Activated naive CD8-positive, alpha-beta T cell treated with anti-CD3 and anti-CD28 coated beads, Interleukin-2, amount 50 U/mL, for 16 hours (primary cell): ENCODE data around the gene NRARP.

ENCODE experiments used
- DNase-seq: peaks from one replicate; pipeline ENCODE4 v3.0.0-alpha.2; 2020; ENCODE audit warnings: low read depth, low spot score

NRARP gene

DNA sequence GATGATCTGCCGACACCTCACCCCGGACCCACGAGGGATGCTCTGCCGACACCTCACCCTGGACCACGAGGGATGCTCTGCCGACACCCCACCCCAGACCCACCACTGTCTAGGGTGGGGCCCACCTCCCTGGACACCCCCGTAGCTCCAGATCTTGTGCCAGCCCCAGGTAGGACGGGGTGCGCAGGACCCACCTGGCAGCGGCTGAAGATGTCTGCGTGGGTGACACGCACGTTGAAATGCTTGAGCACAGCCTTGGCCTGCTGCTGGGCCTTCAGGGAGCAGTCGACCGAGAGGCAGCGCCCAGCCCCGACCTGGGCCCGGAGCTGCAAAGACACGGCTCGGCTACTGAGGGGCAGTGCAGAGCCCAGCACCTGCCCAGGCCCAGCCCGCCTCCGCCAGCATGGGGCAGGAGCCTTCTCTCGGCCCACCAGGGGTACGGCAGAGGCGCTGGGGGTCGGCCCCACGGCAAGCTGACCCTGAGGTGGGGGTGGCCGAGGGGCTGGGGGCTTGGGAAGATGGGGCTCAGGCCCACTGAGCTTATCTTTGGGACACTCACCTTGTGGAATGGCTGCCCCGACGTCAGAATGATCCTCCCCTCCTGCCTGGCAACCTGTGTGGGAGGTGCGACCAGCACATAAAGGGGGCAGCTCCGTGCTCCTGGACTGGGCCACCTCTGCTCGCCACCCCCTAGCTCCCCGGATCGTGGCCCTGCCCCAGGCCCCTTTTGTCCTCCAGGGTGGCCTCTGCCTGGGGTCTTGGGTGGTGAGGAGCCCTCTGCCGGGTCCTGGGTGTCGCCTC is 21.7 kb upstream of the NRARP start:
- DNase-seq: no peak

- no peak for DNase-seq
Measured at GRCh38 chr9:137321726-137322361, 19.8 kb upstream of the NRARP start.

- no peak for DNase-seq
Measured at GRCh38 chr9:137320555-137321384, 18.7 kb upstream of the NRARP start.

DNA sequence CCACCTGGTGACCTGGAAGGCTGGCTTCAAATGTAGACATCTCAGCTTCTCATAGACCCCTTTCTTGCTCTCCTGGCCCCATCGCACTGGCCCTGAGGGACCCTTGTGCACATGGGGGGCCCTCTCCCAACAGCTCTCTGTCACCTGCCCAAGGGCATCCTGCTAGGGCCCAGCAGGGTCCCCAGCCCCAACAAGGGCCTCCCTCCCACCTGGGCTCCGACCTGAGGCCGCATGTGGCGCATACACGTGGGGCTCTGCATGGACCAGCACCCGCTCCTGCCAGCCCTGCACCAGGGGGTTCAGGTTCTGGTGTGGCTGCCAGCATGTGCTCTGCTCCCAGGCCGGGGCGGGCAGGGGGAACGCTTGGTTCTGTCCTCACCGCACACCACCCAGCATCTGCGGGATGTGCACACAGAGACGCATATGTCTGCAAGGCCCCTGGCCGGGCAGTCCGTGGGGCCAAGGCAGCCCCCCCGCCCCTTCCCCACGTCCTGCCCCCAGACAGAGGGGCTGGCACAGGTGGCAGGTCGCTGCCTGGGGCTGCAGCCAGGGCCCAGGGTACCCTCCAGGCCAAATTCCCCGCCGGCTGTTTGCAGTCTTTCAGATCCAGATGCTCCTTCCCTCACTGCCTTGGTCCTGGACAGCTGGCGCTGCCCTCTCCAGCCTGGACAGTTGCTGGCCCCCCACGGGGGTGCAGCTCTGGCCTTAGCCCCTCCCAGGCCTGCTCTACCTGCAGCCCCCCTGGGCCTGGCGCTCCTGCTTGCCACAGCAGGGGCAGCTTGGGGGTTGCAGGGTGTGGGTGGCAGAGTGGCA is 17.9 kb upstream of the NRARP start:
- no peak for DNase-seq

GRCh38 chr9:137319011-137319738 is 17.1 kb upstream of the NRARP start:
- no peak for DNase-seq

- no peak for DNase-seq
Measured at GRCh38 chr9:137318602-137319001, 16.5 kb upstream of the NRARP start.

- DNase-seq: no peak
Measured at GRCh38 chr9:137317718-137318511, 15.8 kb upstream of the NRARP start.

GRCh38 chr9:137317021-137317717 is 15.1 kb upstream of the NRARP start:
- DNase-seq: no peak

DNA sequence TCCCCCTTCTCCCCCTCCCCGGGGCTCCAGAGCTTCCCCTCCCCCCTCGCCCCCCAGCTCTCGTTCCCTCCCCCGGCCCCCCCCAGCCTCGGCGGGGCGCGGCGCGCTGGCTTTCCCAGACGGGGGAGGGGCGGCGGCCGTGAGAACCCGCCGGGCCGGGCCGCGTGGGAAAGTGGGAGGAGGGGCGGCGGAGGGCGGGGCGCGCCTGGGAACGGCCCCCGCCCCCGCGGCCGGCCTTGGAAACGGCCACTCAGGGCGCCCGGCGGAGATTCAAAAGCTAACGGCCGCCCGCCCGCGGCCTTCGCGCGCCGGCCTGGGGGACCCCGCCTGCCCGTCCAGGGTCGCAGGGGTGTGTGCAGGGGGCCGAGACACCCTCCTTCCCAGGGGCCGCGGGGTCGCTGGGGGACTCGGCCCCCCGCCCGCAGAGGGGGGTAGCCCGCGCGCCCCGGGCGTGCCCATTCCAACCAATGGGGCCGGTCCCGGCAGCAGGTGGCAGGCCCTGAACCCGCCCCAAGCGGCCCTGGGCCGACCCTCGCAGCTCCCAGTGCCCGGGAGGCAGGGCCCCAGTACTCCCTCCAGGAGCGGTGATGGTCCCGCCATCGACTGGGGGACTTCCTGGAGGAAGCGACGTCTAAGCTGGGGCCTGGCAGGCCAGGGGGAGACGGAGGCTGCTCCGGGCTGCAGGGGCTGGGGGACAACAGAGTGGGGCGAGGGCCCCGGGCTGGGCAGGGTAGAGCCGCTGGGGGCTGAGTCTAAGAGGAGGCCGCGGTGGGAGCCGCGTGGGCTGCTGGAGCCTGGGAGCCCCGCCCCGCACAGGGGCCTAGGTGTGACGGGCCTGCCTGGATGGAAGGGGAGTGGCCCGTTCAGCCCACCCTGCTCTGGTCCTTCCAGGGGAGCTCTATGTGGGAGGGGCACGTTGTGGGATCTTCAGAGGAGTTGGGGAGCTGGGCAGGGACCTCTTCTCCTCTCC is 14.2 kb upstream of the NRARP start:
- DNase-seq: no peak

GRCh38 chr9:137315581-137316011 is 13.5 kb upstream of the NRARP start:
- no peak for DNase-seq

DNA sequence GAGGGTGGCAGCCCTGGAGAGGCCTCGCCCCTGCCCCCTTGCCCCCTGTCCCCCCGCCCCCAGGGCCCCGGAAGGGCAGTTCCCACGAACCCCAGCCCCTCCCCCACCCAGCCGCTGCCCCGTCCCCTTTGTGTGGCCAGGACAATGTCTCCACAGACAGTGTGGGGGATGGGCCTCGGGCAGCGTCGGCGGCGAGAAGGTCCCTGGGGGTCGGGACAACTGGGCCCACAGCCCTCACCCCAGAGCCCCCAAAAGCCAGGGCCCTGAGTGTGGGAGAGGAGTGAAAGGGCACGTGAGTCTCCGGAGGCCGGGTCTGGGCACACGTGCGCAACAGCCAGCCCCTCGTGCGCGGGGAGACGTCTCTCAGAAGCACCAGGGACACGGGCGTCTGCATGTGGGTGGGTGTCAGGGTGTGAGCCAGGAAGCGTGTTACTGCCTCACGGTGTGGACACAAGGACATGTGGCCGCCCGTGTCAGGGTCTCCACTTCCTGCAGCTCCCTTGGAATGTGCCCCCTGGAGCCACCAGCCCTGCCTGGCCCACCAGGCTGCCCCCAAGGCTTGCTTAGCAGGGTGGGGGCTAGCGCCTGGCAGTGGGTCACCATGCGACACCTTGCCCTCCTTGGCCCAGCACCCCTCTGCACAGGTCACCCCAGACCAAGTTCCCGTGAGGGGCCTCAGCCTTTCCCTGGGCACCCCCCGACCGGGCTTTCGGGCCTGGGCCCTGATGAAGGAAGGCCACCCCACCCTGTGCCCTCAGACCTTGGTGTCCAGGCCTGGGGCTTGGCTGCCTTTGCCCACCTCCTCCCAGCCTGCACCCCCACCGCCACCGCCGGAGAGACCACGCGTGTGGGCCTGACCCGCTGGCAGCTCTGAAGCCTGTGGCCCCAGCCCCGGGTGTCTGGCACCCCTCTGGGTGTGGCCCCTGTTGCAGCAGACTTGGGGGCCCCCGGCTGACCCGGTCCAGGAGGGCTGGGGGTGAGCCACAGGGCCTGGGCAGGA is 12.8 kb upstream of the NRARP start:
- no peak for DNase-seq

- no peak for DNase-seq
Measured at GRCh38 chr9:137313956-137314560, 12.0 kb upstream of the NRARP start.

DNA sequence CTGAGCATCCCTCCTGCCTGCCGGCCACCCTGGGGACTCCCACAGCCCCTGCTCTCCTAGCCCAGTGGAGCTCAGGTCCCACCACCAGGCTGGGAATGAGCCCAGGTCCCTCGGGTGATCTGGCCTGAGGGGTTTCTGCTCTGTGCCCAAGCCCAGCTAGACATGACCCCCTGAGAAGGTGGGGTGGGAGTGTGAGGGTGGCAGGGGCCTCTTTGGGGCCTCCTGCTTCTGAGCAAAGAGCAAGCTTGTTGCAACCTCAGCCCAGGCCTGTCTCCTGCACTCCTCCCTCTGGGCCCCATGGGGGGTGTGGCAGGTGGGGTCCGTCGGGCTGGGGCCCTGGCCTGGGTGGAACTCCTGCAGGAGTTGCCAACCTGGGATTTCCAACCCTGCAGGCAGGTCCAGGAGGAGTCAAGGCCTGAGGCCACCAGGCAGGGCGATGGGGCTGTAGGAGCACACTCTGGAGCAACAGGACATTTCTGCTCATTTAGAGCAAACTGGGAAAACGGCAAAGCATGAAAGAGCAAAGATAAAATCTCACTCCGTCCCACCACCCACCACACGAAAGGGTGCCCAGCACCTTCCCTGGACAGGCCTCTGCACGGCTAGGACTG is 11.4 kb upstream of the NRARP start:
- no peak for DNase-seq

DNA sequence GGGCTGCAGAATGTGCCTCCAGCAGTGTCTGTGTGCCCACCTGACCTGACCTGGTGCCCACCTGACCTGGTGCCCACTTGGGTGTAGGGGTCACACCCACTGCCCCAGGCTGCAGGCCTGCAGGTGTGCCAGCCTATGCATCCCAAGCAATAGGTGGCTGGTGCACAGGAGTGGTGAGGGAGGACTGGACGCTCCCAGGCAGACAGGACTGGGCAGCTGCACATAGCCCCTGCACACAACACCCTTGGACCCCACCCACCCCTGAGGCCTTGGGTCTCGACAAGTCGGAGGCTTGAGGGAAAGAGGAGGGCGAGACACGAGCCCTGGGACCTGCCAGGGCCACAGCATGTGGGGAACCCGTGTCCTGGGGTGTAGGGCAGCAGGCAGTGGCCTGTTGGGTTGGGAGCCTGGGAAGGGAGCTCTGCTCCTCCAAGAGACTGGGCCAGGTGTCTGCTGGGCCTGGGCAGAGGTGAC is 10.8 kb upstream of the NRARP start:
- DNase-seq: no peak

- DNase-seq: no peak
Measured at GRCh38 chr9:137311986-137312851, 10.1 kb upstream of the NRARP start.
